GM19452 (cell line): ENCODE results near the gene COL8A2.

Experiments
- ATAC-seq: cut with Tn5 transposase; IDR thresholded peaks from one replicate; pipeline ENCODE4 v1.9.1; 2021; ENCODE audit not compliant: unreplicated experiment

The COL8A2 gene

DNA sequence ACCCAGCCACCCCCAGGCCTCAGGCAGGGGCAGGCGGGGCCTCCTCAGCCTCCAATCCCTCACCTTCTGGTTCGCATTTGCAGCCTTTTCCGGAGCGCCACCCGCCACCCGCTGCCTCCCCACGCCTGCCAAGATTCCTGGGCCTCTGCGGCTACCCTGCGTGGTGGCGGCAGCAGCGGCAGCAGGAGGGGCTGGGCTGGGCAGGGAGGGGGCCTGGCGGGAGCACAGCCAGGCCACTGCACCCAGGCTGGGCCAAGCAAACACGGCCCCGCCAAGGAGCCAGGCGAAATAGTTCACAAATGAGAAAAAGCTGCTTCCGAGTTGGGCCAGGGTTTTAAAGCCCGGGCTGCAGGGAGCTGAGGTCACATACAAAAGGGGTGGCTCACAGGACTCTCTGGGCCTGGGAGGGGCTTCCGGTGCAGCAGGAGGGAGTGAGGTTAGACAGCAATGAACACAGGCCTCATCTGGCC is 9.8 kb downstream of the COL8A2 start:
- ATAC-seq = no peak

DNA sequence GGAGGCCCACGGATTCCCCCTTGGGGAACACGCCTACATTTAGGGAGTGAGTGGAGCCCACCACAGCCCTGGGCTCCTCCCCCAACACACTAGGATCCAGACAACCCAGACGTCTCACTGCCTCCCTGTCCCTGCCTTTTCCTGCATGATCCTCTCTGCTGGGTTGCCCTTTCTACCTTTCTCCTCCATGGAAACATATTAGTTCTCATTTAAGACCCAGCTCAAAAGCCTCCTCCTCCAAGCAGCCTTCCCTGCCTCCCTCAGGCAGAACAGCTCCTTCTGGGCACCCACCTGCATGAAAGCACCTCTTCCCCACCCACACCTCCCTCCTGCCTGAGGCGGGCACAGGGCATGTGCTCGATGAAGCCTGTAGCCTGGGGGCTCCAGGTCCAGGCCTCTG is 10.7 kb downstream of the COL8A2 start:
- no peak for ATAC-seq

DNA sequence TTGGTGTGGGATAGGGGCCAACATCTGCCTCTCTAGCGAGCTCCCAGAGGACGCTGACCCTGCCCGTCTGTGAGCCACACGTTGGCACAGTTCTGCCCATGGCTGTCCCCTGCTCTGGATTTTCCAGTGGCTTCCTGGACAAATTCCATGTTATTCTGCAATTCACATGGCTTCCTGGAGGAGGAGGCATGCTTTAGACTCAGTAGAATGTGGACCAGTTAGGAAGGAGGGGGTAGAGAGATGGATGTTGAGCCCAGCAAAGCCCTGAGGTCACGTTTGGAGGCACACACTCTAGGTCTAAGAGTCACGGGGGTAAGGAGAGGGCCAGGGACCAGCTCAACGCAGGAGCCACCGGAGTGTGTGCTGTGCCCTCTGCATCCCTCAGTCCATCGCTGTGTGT is 12.2 kb downstream of the COL8A2 start:
- no peak for ATAC-seq

DNA sequence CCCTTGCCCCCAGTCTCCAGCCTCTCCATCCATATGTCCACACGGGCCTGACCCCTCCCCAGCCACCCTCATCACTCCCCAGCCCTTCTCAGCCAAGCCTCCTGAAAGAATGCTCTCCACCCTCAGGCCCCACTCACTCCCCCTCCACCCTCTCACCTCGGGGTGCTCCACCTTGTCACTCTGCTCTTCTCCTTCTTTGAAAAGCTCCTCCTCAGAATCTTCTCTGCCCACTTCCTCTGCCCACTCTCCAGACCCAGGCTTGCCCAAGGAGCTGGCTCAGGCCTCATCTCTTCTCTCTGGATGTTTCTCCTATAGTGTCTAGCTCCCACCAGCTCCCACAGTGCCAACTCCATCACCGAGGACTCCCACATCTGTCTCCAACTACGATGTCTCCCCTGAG is 13.9 kb downstream of the COL8A2 start:
- no peak for ATAC-seq

DNA sequence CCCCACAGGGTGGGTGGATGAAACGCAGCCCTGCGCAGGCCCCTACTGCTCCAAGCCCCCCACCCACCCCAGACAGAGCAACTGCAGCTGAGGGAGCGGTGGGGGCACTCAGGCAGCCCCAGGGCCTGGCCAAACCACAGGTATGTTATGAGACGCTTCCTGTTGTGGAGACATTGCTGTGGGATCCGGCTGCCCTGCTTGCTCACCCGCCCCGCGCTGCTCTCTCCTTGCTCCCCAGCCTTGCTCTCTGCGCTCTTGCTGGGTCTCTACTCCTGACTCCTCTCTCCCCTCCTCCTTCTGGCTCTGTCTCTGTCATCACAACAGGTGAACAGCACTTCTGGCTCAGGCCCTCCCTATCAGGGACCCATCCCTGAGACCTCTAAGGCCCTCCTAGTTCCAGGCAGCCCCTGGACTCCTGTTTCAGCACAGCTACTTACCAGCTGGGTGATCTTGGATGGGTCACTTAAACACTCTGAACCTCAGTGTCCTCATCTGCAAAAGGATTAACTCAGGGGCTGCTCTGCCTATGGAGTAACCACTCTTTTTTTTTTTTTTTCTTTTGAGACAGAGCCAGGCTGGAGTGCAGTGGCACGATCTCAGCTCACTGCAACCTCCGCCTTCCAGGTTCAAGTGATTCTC is 15.9 kb downstream of the COL8A2 start:
- no peak for ATAC-seq

DNA sequence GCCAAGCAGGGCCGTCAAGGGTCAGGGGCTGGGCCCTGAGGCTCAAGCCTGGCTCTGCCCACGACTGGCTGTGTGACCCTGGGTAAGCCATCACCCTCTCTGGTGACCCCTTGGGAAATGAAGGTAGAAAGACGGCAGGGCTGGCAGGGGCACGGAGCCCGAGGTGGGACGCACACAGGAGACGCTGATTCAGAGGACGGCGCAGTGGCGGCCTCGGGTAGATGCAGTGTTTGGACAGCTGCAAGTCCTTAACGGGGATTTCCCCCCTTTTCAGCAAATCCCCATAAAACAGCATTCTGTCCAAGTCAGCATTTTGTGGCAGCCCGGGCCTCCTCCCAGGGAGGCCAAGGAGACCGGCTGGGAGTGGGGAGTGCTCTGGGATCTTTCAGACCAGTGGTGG is 16.7 kb downstream of the COL8A2 start:
- no peak for ATAC-seq

DNA sequence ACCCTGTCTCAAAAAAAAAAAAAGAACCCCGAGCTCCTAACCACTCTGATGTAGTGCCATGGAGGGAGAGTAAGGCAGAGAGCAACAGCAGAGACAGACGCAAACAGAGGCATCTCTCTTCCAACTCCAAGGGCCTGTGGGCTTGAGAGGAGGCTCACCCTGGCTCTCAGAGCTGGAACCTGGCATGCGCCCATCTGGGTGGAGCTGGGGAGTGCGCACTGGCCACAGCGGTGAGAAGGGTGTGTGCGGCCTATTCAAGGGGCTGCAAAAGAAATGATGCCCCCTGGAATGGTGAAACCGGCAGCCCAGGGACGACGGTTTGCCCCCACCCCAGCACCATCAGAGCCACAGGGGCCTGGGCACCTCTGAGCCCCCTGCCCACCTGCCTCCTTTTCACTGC is 17.6 kb downstream of the COL8A2 start:
- no peak for ATAC-seq

DNA sequence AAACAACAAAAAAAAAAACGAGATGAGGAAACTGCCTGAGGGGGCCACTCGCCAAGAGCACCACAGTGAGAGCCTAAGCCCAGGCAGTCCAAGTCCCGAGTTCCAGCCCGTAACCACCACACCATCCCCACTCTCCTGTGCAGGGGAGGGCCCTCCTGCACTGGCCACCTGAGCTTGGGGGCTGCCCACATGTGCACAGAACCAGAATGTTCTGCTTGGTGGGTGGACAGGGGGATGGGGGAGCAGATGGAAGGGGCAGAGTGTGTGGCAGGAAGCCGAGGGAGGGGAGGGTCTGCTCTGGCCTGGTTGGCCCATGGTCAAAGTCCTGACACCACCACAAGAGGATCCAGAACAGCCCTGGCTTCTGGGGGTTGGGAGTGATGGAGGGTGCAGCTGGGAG is 18.8 kb downstream of the COL8A2 start:
- ATAC-seq = no peak

DNA sequence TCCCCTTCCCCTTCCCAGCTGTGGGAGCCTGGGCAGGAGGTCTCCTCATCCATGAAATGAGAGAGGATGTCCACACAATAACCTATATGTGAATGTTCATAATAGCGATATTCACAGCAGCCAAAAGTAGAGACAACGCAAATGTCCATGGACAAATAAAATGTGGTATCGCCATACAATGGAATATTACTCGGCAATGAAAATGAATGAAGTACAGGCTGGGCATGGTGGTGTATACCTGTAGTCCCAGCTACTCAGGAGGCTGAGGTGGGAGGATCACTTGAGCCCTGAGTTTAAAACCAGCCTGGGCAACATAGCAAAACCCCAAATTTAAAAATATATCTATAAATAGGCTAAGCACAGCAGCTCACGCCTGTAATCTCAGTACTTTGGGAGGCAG is 23.5 kb downstream of the COL8A2 start:
- ATAC-seq = no peak

DNA sequence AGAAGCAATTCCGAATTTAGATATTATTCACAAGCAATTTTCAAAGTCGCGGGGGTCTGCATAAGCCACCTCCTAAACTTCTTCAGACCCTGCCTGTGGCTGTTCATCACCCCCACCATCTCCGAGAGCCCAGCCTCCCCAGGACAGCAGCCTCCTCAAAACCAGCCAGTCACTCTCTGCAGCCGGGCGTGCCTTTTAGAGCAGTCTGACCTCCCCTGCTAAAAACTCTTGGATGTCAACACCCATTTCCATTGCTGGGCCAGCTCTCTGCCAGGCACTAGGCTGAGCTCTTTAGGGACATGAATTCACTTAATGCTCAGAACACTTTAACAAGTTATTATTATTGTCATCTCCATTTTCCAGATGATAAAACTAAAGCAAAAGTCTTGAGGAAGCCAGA is 24.6 kb downstream of the COL8A2 start:
- ATAC-seq = no peak

DNA sequence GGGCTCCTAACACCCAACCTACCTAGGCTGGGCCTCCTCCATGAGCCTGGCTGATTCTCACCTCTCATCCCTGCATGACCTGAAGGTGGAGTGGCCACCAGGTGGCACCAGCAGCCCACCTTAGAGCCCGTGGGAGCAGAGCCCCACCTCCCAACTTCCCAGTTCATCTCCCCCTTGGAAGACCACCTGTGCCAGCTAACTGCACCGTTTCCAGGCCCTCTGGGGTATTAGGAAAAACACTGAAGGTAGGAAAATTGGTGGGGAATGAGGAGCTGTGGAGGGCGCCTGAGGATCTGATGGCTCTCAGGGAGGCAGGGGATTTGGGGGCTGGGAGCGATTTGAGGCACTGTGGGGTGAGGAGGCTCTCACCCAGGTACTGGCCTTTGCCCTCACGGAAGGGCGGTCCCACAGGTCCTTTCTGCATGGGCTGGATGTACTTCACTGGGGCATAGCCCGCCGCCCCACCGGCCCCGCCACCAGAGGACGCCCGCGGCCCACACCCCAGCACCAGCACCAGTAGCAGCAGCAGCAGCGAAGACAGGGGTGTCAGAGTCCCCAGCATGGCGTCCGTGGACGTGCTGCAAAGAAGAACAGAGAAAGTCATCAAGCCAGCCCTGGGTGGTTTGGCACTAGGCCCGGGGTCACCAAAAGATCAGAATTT is 25.2 kb downstream of the COL8A2 start:
- ATAC-seq = no peak

DNA sequence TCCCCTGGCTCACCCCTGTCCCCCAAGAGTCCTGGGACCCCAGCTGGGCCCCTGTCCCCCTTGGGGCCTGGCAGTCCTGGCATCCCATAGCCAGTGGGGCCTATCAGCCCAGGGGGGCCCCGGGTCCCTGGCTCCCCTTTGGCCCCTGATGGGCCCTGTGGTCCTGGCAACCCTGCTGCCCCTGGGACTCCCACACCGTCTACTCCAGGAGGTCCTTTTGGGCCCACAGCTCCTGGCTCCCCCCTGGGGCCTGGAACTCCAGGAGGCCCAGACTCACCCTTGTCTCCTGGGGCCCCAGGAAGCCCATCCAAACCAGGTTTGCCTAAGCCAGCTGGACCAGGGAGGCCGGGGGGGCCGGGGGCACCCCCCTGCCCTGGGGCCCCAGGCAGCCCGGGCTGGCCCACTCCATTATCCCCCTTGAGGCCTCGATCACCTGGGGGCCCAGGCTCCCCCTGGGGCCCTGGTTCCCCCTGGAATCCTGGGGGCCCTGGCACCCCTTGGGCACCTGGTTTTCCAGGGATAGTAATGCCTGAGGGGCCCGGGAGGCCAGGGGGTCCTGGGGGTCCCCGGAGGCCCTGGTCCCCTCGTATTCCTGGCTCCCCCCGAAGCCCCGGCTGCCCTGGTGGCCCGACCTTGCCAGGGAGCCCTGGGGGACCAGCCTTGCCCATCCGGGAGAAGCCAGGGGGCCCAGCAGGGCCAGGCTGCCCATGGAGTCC is 26.2 kb downstream of the COL8A2 start:
- no peak for ATAC-seq

DNA sequence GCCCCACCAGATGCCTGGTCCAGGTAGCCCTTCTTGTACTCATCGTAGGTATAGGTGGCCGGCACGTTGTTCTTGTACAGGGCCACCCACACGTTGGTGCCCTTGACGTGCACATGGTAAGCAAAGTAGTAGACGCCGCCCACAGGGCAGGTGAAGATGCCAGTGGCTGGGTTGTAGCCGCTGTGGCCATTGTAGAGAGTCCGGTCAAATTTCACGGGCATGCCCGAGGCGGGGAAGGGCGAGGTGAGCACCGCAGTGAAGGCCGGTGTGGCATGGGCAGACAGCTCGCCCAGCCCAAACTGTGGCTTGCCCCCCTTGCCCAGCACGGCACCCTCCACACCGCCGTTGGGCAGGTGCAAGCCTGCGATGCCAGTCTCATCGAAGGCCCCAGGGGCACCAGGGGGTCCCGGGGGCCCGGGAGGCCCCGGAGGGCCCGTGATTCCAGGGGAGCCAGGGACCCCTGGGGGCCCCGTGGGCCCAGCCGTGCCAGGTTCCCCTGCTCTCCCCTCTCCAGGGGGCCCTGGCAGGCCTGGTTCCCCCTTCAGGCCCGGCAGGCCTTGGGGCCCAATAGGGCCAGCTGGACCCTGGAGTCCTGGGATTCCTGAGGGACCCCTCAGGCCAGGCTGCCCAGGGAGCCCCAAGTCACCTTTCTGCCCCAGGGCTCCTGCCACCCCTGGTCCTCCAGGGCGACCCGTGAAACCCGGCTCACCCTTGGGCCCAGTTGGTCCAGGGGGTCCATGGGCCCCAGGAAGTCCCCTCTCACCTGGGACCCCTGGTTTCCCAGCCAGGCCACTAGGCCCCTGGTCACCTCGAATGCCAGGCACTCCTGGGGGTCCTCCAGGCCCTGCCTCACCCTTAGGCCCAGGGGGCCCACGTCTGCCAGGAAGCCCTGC is 27.1 kb downstream of the COL8A2 start:
- ATAC-seq = no peak

DNA sequence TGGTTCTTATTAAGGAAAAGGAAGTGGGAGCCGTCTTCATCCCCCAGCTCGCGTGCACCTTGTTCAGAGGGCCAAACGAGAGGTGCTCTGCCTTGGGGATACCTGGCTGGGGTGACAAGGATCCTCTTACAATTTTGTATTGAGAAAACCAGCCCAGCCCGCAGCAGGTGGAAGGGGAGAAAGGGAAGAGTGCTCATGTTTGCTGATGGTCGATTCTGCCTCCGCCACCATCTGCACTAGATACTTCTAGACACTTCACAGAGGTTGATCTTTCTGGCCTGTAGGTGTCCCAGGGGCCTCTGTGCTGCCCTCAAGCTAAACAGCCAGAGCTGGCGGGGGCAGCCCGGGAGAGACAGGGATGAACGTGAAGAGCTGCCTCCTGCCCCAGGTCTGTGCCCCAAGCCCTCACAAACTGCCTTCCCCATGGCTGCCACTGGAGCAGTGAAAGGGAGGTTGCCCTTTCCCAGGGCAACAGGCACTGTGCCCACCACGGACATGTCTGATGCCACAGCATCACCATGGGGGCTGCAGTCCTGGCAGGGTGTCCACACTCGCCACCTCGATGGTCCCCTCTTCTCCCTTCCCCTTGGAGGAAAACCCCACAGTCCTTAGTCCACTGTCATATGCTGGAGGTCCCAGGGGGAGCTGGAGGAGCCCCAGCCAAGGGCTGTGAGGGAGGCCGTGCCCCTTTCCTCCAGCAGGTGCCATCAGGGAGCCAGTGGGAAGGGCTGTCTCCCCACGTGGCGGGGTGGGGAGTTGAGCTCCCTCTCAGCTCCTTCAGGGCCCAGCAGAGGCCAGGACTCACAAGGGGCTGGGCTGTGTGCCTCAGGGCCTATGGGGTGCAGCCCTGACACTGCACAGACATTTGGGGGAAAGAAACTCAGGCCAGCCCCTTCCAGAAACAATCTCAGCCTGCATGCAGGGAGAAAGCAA is 28.3 kb downstream of the COL8A2 start:
- no peak for ATAC-seq

DNA sequence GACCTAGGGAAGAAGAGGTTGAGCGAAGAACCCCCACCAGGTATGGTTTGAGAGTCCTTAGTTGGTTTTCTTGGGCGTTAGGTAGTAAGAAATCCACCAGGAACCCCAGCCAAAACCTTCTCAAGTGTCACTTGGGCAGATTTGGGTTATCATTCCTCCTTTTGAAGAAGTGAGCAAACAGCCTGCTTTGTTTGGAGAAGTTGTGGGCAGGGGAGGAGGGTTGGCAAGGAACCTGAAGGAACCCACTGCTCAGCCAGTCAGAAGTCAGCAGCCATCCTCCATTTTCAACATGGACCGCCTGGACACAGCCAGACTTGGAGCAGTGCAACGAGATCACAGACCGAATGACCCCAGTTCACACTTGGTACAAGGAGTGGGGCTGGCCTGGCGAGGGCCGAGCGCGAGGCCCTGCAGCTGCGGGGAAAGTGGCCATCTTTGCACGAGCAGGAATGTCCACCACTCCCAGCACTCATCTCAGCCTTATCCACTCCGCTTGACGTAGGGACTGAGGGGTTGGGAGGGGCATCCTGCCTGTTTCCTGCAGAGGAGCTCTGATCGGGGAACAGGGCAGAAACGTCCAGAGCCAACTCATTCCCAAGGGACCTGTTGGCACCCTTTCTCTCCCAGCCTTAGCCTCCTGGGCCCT is 29.1 kb downstream of the COL8A2 start:
- no peak for ATAC-seq

DNA sequence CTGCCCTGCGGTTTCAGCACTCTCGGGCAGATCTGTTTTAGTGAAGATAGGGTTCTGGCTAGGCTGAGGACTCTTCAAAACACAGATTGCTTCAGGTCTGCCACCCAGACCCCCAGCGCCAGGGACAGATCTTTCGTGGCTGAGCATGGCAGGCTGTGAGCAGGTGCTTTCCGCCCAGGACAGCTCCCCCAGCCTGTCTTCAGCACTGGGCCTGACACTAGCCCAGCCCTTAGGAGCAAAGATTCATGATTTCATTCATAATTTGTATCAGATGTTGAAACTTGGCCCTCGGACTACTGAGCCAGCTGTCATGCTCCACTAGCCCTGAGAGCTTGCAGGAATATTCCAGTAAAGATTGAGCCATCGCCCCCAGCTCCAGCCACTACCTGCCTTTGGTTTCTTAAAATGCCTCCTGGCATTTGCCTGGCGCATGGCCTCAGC is 30.4 kb downstream of the COL8A2 start:
- ATAC-seq = no peak

DNA sequence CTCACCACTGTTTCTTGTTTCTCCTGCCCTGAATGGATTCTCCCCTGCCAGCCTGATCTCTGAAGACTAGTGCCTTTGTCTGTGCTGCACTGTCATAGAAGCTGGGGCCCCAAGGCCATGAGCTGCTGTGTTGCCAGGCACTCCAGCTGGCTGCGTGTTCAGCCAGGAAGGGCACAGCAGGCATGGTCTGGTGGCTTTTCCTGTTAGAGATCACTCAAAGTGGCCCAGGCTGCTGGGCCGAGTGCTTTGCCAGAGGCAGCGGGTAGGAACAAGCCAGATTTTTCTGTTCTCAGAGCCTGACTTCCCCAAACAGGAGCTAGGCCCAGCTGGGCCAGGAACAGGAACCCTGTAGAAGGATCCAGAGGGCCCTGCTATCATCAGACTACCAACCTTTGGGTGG is 31.1 kb downstream of the COL8A2 start:
- no peak for ATAC-seq

DNA sequence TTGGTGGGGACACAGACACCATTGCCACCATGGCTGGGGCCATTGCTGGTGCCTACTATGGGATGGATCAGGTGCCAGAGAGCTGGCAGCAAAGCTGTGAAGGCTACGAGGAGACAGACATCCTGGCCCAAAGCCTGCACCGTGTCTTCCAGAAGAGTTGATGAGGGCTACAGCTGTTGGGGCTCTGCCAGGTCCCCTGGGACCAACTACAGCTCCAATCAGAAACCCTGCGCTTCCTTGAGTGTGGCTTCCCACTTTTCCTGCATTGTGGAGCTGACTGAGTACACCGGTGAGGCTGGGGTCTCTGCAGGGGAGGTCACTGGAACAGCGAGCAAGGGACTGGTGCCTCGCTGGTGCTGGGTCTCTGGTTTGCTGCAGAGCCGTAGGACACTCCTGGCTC is 31.8 kb downstream of the COL8A2 start:
- no peak for ATAC-seq

DNA sequence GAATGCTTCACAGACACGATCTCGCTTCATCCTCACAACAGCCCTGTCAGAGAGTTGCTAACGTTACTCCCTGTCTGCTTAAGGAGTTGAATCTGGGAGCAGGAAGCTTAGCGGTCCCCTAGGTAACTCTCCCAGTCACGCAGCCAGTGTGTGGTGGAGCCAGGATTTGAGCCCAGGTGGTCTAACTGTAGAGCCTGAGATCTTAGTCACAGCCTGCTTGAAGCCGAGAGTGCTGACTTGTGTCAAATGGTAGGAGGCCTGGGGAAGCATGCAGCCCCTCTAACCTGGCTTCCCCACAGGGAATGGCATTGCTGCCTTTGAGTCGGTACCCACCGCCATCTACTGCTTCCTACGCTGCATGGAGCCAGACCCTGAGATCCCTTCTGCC is 32.2 kb downstream of the COL8A2 start:
- ATAC-seq = no peak
